ENCODE results near the gene CAV2.

CAV2 gene

DNA sequence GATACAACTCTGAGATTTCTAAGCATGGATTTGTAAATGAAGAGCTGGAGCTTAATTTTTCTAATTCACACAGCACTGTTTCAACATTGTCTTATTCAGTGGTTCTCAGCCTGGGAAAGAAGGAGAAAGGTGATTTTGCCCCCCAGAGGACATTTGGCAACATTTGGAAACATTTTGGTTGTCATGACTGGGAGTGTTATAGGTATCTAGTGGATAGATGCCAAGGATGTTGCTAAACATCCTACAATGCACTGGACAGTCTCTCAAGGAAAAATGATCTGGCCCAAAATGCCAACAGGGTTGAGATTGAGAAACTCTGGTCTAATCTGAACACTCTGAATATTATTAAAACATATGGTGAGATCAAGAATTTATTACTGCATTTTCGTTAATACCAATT lies 3.8 kb upstream of the CAV2 start:
- DNase-seq (ENCODE audit: low read depth): peak; percentile 67

DNA sequence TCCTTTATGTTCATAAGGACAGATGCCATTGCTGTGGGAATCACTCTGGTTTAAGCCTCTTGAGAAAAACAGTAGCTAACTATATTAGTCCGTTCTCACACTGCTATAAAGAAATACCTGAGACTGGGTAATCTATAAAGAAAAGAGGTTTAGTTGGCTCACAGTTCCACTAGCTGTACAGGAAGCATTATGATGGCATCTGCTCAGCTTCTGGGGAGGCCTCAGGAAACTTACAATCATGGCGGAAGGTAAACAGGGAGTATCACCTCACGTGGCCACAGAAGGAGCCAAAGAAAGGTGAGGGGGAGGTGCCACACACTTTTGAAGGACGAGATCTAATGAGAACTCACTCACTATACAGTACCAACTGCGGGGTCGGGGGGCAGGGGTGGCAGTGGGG lies 2.9 kb upstream of the CAV2 start:
- no peak for DNase-seq (ENCODE audit: low read depth)

GRCh38 chr7:116497708-116498107 lies 1.8 kb upstream of the CAV2 start:
- DNase-seq (ENCODE audit: low read depth): peak; percentile 70

DNA sequence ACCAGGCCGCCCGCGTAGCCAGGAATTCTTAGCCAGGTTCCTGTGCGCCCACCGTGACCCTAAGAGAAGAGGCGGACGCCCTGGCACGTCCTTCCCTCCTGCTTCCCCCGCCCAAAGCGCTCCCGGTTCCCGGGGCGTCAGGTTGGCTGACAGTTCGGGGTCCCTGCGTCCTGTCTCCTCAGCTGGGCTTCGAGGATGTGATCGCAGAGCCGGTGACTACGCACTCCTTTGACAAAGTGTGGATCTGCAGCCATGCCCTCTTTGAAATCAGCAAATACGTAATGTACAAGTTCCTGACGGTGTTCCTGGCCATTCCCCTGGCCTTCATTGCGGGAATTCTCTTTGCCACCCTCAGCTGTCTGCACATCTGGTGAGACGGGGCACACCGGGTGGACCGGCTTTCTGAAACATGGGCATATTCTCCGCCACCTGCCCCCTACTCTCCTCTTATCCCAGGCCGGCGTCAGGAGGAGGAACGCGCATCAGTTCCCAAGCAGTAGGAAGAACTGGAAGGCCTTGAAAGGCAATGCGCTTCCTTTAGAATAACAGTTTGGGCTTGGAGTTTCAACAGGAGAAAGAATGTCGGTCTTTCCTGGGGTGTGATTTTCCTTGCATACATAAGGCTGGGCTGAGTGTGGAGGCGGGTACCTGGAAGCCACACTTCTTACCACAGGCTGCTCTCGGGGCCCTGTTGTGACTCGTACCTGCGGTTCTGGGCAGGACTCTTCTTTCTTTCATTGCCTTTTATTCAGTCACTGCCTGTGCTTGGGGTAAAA lies 728 bp downstream of the CAV2 start:
- DNase-seq (ENCODE audit: low read depth): peak; percentile 61

- DNase-seq (ENCODE audit: low read depth): peak; percentile 73
These were observed 2.1 kb downstream of the CAV2 start for GRCh38 chr7:116501425-116502167.

DNA sequence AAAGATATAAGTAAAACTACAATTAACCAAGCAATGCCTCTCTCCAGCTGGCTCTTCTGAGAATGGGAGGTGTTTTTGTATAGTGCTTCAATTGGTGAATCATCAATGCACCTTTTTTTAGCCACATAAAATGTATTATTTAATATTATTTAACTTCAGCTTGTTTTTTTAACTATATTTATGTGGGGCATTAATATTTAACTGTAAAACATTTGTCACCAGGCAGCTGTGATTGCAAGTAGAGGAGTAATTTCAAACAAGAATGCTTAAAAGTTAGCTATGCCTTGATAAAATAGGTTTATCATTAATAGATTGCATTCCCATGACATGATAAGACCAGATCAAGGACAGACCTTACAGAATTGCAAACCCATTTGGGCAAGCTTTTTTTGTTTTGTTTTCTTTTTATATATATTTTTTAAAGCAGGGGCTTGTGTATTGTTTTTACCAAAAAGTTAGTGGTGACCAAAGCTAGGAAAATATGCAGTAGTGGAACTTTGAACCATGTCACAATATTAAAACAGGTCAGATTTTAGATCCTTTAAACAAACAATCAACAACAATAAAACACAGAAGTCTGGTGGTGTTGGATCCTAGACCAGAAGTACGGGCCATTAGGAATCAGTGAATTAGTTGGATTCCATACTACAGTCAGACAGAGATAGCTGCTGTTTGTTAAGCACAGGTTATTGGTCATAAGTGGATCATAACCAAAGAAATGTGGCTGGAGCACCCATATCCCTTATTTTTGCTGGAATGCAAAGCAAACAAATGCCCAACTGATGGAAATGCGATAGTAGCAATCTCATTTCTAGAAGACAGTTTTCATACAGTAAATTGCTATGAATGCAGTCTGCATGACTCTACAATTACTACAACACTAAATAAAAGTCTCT lies 2.9 kb downstream of the CAV2 start:
- DNase-seq (ENCODE audit: low read depth): peak; percentile 6

GRCh38 chr7:116503835-116504234 lies 4.3 kb downstream of the CAV2 start:
- no peak for DNase-seq (ENCODE audit: low read depth)

- DNase-seq (ENCODE audit: low read depth): no peak
These were observed 5.7 kb downstream of the CAV2 start for GRCh38 chr7:116505278-116505677.

- no peak for DNase-seq (ENCODE audit: low read depth)
These were observed 6.3 kb downstream of the CAV2 start for GRCh38 chr7:116505823-116506222.

DNA sequence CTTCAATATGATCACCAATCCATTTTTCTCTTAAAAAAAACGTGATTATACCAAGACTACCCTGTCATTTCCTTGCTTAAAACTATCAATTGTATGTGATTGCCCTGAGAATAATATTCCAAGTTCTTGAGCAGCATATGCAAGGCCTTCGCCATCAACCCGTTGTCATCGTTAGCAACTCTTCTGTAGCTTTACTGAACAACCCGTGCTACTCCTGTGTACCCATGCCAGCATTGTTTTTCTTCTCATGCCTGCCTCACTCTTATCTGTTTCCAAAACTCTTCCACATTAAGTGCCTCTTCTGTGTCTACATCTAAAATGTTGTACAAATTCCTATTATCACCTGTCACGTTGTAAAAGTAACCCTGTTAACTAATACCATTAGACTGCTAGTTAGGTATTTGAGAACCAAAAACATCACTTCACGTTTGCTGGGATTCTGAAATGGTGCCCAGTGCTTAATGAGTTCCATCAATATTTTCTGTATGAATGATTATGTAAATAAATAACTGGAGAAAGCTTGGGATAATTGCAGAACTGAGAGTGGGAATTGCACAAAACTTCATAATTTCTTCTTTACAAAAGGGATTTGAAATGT lies 10.5 kb downstream of the CAV2 start:
- DNase-seq (ENCODE audit: low read depth): no peak

DNA sequence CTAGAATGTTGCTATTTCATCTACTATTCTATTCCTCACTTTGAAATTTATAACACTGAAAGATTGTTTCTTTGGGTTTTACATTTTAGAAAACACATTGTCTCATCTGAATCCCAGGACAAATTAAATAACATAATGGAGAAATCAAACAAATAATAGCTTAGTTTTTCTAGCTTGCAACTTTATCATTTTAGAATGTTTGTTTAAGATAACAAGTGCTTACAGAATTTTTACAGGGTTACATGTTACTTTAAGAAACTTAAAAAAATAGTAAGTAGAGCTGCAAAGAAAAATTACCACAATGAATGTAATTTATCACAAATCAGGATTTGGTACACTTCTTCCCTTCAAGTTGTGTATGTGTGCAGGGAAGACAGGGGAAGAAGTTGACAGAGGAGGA lies 11.3 kb downstream of the CAV2 start:
- DNase-seq (ENCODE audit: low read depth): no peak

DNA sequence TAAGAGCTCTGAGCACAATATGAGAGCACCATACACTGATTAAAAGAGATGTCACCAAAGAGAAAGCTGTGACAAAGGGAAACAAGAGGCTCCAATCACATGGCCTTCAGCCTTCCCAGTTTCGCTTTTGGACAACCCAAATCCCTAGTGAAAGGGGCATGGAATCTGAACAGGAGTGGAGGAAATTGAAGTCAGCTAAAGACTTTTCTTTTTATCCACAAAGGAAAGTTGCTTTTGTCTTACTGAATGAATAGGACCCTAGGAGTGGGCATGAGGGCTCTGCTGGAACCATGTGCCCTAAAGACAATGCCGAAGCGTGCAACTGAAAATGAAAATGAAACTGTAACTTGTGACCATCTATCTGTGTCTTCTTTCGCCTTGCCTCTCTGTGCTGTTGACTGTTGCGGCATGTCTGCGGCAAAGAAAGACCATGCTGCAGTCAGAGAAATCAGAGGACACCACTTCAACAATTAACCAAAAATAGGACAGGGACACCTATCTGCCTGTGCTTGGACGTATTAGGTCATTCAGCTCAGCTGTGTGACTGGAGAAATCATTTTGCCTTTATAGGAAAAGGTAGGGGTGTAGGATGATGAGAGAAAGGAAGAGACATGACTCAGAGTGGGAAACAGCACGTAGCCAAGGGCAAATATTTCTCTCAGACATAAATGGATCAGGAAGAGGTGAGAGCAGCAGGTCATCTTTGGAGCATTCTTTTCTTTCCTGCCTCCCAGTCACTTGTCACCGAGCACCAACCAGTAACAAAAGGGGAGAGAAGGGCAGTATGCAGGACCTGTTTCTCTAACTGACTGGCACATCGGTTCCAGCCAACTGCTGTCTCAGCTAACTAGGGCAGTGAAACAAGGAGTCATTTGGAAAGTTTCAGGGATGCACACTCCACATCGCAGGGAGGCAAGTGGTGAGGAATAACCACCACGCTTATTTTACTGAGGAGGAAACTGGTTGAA lies 12.3 kb downstream of the CAV2 start:
- no peak for DNase-seq (ENCODE audit: low read depth)

- peak; percentile 77 for DNase-seq (ENCODE audit: low read depth)
These were observed 13.1 kb downstream of the CAV2 start for GRCh38 chr7:116512520-116513188.

DNA sequence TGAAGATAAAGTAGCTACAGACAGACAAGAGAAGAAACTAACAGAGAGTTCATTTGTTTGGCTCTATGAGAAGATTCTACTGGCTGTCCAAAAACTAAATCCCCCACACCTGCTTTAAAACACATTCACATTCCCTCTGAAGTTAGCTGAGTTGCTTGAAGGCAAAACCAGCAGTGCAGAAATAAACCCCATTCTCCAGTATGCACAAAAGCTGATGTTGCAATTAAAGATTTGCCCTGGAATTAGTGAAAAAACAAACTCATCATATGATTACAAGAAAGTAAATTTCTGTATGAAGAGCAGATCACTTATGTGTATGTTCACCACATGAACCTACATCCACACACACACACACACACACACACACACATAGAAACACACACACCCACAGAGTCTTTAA lies 16.0 kb downstream of the CAV2 start:
- no peak for DNase-seq (ENCODE audit: low read depth)

- no peak for DNase-seq (ENCODE audit: low read depth)
These were observed 16.8 kb downstream of the CAV2 start for GRCh38 chr7:116516324-116516723.

DNA sequence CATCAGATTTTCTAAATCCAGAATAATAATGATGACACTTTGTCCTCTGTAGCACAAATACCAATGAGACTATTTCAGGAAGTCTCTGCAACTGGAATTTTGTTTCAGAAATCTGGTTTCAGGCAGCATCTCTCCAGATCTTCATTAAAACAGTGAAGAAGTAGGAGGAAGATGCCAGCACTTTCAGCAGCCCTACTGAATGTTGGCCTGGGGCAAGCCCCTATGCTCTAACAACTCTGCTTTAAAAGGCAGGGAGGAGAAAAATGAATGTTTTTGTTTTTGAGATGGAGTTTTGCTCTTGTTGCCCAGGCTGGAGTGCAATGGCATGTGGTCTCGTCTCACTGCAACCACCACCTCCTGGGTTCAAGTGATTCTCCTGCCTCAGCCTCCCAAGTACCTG lies 18.1 kb downstream of the CAV2 start:
- DNase-seq (ENCODE audit: low read depth): no peak

- no peak for DNase-seq (ENCODE audit: low read depth)
These were observed 19.4 kb downstream of the CAV2 start for GRCh38 chr7:116518961-116519360.

DNA sequence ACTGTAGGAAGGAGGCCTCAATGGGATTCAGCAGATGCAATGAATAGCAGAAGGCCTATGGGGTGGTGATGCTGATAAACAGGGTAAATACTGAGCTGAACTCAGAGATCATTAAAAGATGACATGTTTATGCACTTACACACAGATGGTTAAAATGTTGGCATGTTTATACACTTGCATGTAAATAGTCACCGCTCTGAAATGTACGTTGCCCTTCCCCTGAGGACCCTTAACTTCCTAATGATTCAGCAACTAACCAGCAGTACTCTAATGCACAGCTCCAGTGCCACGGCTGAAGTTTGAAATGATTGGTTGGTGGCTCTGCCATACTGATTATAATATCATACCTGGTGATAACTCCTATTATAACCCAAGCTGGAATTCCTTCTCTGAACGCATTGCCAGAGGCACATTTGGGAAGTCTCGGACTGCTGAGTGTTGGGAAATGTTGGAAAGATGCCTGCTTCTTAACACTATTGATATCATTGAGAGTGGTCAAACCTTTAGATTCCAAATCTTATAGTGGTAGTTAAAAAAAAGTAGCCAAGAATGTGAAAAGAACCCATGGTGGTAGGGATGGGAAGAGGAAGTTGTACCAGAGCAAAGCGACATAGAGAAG lies 21.6 kb downstream of the CAV2 start:
- DNase-seq (ENCODE audit: low read depth): no peak

DNA sequence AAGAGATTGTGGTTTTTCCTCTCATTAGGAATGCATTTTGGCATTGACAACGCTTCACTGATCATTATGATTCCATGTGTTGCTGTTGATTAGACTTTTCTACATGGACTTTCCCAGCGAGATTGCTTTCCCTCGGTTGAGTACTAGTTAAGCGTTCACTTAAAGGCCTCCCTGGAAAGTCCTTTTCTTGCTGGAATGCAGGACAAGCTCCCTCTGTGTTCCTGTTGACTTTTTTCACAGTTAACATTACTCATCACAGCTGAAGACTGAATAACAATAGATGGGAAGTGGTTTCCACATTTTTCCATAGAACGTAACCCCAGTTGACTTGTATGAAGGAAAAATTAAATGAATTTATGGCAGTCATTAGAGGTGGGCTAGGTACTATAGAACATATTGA lies 22.7 kb downstream of the CAV2 start:
- DNase-seq (ENCODE audit: low read depth): peak; percentile 91

DNA sequence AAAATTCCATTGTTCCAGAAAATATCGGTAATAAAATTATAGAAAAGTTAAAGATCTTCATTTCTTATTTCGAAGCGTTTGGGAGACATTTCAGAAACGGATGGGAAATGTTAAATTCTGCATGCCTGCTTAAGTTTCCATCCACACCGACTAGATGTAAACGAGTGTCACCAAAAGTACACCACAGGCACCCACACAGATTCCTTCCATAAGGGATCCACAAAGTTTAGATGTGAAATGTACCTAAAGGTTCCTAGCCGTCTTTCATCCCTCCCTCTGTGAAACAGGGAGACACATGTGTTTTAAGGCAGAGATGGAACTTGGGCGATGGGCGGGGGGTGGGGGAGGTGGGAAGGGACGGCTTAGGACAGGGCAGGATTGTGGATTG lies 24.7 kb downstream of the CAV2 start:
- no peak for DNase-seq (ENCODE audit: low read depth)

Data from iris pigment epithelial cell (primary cell).